ENCODE measurements around the gene AHSG. TPM values are rescaled to one million over a fixed set of nuclear protein-coding genes. Genes with fewer than 3 reads are reported as not detected.

AHSG gene
- total RNA-seq, 1 experiment from 2014 or later = not detected

DNA sequence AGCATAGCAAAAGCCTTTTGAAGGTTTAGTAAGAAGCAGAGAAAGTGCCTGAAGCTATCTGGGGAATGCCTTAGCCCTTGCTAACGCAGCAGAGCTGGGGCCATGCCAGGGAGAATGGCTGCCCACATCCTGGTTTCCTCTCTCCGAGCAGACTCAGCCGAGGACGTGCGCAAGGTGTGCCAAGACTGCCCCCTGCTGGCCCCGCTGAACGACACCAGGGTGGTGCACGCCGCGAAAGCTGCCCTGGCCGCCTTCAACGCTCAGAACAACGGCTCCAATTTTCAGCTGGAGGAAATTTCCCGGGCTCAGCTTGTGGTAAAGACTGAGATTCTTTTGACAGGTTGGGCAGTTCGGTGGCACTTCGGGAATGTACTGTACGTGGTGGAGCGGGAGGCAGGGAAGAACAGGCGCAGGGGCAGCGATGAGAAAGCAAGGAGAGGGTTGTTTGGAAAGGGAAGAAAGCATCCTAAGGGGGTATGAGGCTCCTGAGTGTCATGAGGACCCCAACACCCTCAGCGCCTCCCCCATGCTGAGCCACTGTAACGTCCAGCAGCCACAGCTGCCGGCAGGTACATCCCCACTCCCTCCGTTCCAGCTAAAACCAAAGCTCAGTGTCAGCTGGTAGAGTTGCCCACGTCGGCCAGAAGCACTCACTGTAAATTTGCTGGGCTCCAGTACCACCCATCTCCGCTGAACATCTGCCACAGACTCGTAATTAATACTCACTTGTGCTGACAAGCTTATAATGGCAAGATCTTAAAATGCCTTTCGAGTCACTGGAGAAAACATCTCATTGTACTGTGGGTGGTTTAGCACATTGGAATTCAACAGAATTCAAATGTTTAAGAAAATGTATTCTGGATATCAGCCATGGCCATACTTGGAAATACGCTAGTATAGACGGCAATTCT is 4.4 kb downstream of the AHSG start:
- H3K4me1 ChIP-seq (ENCODE audit: insufficient read depth, low read length) = peaks cover 16% of the 10 kb centered on the region
- H3K27ac ChIP-seq (ENCODE audit: low read length) = 0 out of 2 replicates have a peak overlapping the region, but pooled peaks have one; percentile 35
- H3K9ac ChIP-seq (ENCODE audit: low read length) = 0 out of 2 replicates have a peak overlapping the region, but pooled peaks have one; percentile 7
- peak; percentile 99 for DNase-seq
- no peaks in the 10 kb centered on the region for H3K9me2 ChIP-seq (replicated peaks; ENCODE audit: low read length)
- TF ChIP-seq, protein P1, sequence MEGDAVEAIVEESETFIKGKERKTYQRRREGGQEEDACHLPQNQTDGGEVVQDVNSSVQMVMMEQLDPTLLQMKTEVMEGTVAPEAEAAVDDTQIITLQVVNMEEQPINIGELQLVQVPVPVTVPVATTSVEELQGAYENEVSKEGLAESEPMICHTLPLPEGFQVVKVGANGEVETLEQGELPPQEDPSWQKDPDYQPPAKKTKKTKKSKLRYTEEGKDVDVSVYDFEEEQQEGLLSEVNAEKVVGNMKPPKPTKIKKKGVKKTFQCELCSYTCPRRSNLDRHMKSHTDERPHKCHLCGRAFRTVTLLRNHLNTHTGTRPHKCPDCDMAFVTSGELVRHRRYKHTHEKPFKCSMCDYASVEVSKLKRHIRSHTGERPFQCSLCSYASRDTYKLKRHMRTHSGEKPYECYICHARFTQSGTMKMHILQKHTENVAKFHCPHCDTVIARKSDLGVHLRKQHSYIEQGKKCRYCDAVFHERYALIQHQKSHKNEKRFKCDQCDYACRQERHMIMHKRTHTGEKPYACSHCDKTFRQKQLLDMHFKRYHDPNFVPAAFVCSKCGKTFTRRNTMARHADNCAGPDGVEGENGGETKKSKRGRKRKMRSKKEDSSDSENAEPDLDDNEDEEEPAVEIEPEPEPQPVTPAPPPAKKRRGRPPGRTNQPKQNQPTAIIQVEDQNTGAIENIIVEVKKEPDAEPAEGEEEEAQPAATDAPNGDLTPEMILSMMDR (conservative IDR thresholded peaks at IDR 0.05; ENCODE audit: low read depth, low read length) = peak; percentile 96
- TF ChIP-seq EZH2 (IDR thresholded peaks at IDR 0.05; ENCODE audit: low read length, unreplicated experiment) (no peak), EZH2phosphoT487 (IDR thresholded peaks at IDR 0.05; ENCODE audit: borderline replicate concordance, low read length) (no peak)
- H3K9me3 ChIP-seq (ENCODE audit: low read length) = no peaks in the 10 kb centered on the region
- H2AFZ ChIP-seq (ENCODE audit: low read length) = peak overlapping the region; percentile 81
- peak overlapping the region; percentile 81 for H3K4me2 ChIP-seq (ENCODE audit: low read length)
- intact Hi-C loops (cut with micrococcal nuclease) = loop anchor here (1.0 to 2.0 kb wide), 5 partner anchors 47 to 358 kb away; partner anchors contain the start of gene DNAJB11
- peak overlapping the region; percentile 54 for H3K4me3 ChIP-seq (ENCODE audit: low read length)
- no peaks in the 10 kb centered on the region for H3K79me2 ChIP-seq (ENCODE audit: low read length)
- no peaks in the 10 kb centered on the region for H3K36me3 ChIP-seq (ENCODE audit: low read depth, low read length)
- H3K27me3 ChIP-seq (ENCODE audit: low read length) = no peaks in the 10 kb centered on the region
- ATAC-seq = peak; percentile 98
- no peaks in the 10 kb centered on the region for H4K20me1 ChIP-seq (ENCODE audit: low read length)
- ChIA-PET CTCF (interaction anchor here (0.5 to 1.6 kb wide), 12 partner anchors 47 to 296 kb away, joined by 3 to 10 read pairs (median 4); partner anchors contain the start of gene DNAJB11), POLR2A (ENCODE audit: unreplicated experiment) (interaction anchor here (0.5 to 1.0 kb wide), 5 partner anchors 47 to 210 kb away, joined by 3 to 7 read pairs (median 4); partner anchors contain the start of gene DNAJB11)
- BruUV-seq (replicated peaks) = no TSS peak
- H3F3A ChIP-seq (ENCODE audit: low read length, unreplicated experiment) = no peaks in the 10 kb centered on the region

GRCh38 chr3:186618318-186618938 is 5.6 kb downstream of the AHSG start:
- Histone ChIP-seq H3K9me3 (ENCODE audit: low read length) (no peaks in the 10 kb centered on the region), H3K27me3 (ENCODE audit: low read length) (no peaks in the 10 kb centered on the region), H3K9me2 (replicated peaks; ENCODE audit: low read length) (no peaks in the 10 kb centered on the region), H3K79me2 (ENCODE audit: low read length) (no peaks in the 10 kb centered on the region), H3K27ac (ENCODE audit: low read length) (no peak overlapping the region), H3K4me2 (ENCODE audit: low read length) (no peak overlapping the region), H3K36me3 (ENCODE audit: low read depth, low read length) (no peaks in the 10 kb centered on the region), H3K4me1 (ENCODE audit: insufficient read depth, low read length) (peaks cover 16% of the 10 kb centered on the region), H2AFZ (ENCODE audit: low read length) (no peak overlapping the region), H3K4me3 (ENCODE audit: low read length) (no peak overlapping the region), H4K20me1 (ENCODE audit: low read length) (no peaks in the 10 kb centered on the region), H3K9ac (ENCODE audit: low read length) (no peak overlapping the region), H3F3A (ENCODE audit: low read length, unreplicated experiment) (no peaks in the 10 kb centered on the region)
- no TSS peak for BruUV-seq (replicated peaks)
- ATAC-seq (no peak), DNase-seq (no peak)
- POLR2A ChIA-PET (ENCODE audit: unreplicated experiment) = no interaction called here
- TF ChIP-seq, protein P1 (conservative IDR thresholded peaks at IDR 0.05; ENCODE audit: low read depth, low read length) = no peak
- no peak for TF ChIP-seq EZH2 (IDR thresholded peaks at IDR 0.05; ENCODE audit: low read length, unreplicated experiment)
- no peak for TF ChIP-seq EZH2phosphoT487 (IDR thresholded peaks at IDR 0.05; ENCODE audit: borderline replicate concordance, low read length)
- CTCF ChIA-PET = no interaction called here
- intact Hi-C loops (cut with micrococcal nuclease) = loop anchor here (2.0 kb wide), 1 partner anchor 84 kb away; no protein-coding TSS in a partner anchor
